ENCODE results near the gene COL21A1. TPM values are rescaled to one million over a fixed set of nuclear protein-coding genes. Genes with fewer than 3 reads are reported as not detected.

The COL21A1 gene
- not detected for total RNA-seq

DNA sequence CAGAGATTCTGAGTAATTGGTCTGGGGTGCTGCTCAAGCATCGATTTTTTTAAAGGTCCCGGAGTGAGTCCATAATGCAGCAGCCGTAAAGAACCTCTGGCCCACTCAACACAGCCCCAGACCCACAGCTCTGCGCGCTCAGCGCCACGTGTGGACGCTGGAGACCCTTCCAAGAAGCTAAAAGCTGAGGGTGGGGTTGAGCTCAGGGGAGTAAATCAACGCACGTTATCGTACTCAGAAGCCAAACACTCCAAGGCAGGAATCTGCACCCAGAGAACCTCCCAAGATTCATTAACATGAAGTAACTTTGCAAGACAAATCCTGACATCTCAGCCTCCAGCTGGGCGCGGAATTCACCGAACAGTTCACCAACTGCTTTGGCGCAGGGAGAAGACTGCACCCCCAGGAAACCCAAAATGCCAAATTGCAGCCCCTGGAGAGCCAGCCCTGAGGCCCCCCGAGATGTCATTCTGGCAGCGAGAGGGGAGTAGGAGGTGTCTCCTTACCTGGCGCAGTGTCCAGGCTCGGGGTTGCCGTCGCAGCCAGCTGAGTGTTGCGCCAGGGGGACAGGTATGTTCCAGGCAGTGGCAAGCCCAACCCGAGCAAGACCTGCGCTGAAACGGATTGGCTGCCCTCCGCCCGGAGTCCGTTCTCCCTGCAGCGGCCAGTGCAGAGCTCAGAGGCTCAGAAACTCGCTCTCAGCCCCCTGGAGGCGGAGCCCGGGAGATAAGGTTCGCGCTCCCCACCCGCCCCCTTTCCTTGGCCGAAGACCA is at the start of gene COL21A1:
Gene COL21A1, minus strand, starts transcription at position 700 of the 773 bp plus-strand sequence. CDS start 64,962 bp downstream, outside the sequence.
- POLR2A ChIA-PET: no interaction called here
- DNase-seq: no peak
- Mint-ChIP-seq H3K36me3 (ENCODE audit: low read depth) (no peaks in the 10 kb centered on the region), H3K27ac (no peak within 1 kb of the TSS), H3K9me3 (no peaks in the 10 kb centered on the region), H3K4me3 (no peak within 1 kb of the TSS), H3K4me1 (no peaks in the 10 kb centered on the region), H3K27me3 (no peaks in the 10 kb centered on the region)
- CTCF ChIA-PET: no interaction called here

DNA sequence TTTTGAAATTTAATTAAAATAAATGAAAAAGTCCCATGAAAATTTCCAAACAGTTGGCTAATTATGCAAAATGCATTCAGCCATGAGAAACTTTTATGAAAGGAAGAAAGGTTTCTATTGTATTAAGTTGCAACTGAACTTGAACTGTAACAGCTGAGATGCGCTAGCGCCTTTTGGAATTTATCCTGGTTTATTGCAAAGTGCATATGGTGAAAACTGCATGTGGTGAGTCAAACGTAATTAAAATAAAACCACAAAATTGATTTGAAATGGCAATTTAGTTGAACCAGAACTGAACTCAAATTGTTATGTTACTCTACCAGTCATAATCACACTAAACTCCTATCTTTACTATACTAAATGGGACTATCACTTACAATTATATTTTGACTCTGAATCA is 46.4 kb upstream of the COL21A1 start:
- Mint-ChIP-seq H3K27ac (no peak overlapping the region), H3K4me1 (no peaks in the 10 kb centered on the region), H3K27me3 (no peaks in the 10 kb centered on the region), H3K36me3 (ENCODE audit: low read depth) (no peaks in the 10 kb centered on the region), H3K9me3 (no peaks in the 10 kb centered on the region), H3K4me3 (no peak overlapping the region)
- DNase-seq: no peak
- CTCF ChIA-PET: no interaction called here
- POLR2A ChIA-PET: no interaction called here

DNA sequence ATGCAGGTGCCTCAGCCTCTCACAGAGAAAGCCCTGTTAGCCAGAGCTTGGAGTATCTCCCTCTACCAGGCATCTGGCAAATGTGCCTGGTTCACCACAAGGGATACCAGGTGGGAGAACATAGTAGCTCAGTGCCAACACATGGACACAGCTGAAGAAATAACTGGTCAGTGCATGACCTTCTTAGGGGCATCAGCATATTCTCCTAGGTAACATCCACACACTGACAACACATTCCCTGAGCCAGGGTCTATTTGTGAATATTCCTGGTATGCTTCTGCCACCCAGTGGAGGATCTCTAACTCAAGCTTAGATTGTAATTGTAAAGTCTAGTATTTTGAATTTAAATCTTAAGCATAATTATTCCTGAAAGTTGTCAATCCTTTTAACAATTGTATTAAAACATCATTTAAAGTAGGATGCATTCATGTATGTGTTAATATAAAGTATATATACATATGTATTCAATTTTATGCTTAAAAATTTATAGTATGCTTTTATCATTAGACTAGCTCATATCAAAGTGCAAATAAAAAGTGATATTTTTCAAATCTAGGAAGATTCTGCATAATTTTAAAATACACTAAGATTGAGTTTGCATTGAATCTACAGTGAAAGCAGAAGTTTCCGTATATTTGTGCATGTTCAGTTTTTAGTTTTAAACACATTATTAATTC is 45.3 kb upstream of the COL21A1 start:
- Mint-ChIP-seq H3K9me3 (no peaks in the 10 kb centered on the region), H3K27ac (no peak overlapping the region), H3K4me3 (no peak overlapping the region), H3K4me1 (no peaks in the 10 kb centered on the region), H3K36me3 (ENCODE audit: low read depth) (no peaks in the 10 kb centered on the region), H3K27me3 (no peaks in the 10 kb centered on the region)
- ChIA-PET POLR2A (no interaction called here), CTCF (interaction anchor here (0.6 kb wide), 1 partner anchor 314 kb away, joined by 3 read pairs; no protein-coding TSS in a partner anchor)
- no peak for DNase-seq

DNA sequence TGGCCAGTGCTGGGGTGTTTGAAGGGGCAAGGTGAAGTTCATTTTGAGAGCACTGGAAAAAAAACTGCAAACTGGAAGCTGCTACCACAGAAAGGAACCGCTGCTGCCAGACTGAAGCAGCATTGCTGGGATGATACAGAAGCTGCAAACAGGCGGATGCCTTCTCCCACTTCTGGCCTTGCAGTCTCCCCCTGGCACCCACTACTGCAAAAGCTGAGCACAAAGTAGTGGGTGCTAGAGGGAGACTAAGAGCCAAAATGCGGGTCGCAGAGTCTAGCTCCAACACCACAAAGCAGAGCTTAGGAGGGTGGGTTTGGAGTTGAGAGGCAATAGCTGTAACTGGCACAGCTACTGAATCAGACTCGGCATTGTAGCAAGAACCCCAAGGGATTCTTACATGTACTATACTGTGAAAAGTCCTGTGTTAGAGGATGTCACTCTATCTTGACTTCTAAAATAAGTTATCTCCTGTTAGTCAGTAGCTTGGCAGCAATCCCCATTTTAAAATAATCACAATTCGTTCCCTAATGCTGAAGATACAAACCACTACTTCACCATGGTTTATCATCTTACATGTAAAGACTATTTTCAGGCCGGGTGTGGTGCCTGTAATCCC is 44.0 kb upstream of the COL21A1 start:
- Mint-ChIP-seq H3K27ac (no peak overlapping the region), H3K4me1 (no peaks in the 10 kb centered on the region), H3K27me3 (no peaks in the 10 kb centered on the region), H3K4me3 (no peak overlapping the region), H3K9me3 (no peaks in the 10 kb centered on the region), H3K36me3 (ENCODE audit: low read depth) (no peaks in the 10 kb centered on the region)
- DNase-seq: no peak
- POLR2A ChIA-PET: no interaction called here
- CTCF ChIA-PET: interaction anchor here (0.6 kb wide), 1 partner anchor 46 kb away, joined by 3 read pairs; no protein-coding TSS in a partner anchor

DNA sequence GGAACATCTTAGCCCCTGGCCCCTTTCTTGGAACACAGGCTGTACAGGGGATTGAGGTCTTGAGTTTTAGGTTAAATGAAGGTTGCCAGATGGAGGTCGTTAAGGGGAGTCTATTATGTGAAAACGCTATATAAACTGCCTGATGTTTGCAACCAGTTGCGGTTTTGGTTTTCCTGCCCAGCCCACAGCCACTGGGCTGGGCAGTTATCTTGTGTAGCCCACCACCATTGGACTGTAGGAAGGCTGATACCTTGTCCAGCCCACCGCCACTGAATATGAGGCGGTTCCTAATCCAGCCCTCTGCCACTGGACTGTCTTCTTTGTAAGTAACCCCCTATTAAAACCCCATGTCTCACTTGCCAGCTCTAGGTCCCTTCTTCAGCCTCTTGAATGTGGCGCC is 42.3 kb upstream of the COL21A1 start:
- H3K36me3 Mint-ChIP-seq (ENCODE audit: low read depth): no peaks in the 10 kb centered on the region
- ChIA-PET CTCF (no interaction called here), POLR2A (no interaction called here)
- no peaks in the 10 kb centered on the region for H3K9me3 Mint-ChIP-seq
- H3K27me3 Mint-ChIP-seq: no peaks in the 10 kb centered on the region
- DNase-seq: no peak
- no peak overlapping the region for H3K27ac Mint-ChIP-seq
- H3K4me3 Mint-ChIP-seq: no peak overlapping the region
- no peaks in the 10 kb centered on the region for H3K4me1 Mint-ChIP-seq

DNA sequence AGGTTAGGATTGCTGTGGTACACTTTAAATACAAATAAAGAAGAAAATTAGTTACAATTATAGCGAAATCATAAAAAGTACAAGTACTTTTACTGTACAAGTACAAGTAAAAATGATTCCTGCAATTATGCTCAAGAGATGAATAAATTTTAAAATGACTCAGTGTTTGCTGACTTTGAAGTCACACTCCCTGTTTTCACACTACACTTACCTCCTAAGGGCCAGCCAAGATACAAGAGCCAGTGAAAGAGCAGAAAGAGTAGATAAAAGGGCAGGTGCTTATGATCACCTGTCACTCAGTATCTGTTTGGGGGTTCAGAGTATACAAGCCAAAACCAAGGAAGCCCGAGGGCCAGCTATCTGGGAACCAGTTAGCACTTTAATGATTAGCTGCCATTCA is 41.0 kb upstream of the COL21A1 start:
- Mint-ChIP-seq H3K27ac (no peak overlapping the region), H3K9me3 (no peaks in the 10 kb centered on the region), H3K36me3 (ENCODE audit: low read depth) (no peaks in the 10 kb centered on the region), H3K4me3 (no peak overlapping the region), H3K27me3 (no peaks in the 10 kb centered on the region), H3K4me1 (no peaks in the 10 kb centered on the region)
- DNase-seq: no peak
- POLR2A ChIA-PET: no interaction called here
- CTCF ChIA-PET: no interaction called here

DNA sequence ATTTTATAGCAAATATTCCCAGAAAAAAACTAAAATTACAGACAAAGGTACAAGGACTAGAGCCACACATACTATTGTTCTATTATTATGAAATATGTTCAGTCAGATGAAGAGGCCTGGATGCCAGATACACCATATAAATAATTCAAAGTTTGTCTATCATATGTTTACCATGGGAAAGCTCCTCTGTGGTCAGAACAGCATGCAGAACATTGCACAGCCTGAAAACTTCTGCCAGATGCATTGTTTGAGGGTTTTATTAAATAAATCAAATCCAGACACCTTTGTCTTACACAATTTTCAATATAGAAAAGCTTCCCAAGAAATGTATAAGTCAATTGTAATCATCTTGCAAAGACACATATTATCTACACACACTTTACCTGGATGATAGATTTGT is 35.0 kb upstream of the COL21A1 start:
- CTCF ChIA-PET: no interaction called here
- Mint-ChIP-seq H3K27ac (no peak overlapping the region), H3K4me1 (no peaks in the 10 kb centered on the region), H3K36me3 (ENCODE audit: low read depth) (no peaks in the 10 kb centered on the region), H3K4me3 (no peak overlapping the region), H3K9me3 (no peaks in the 10 kb centered on the region), H3K27me3 (no peaks in the 10 kb centered on the region)
- no peak for DNase-seq
- POLR2A ChIA-PET: no interaction called here

DNA sequence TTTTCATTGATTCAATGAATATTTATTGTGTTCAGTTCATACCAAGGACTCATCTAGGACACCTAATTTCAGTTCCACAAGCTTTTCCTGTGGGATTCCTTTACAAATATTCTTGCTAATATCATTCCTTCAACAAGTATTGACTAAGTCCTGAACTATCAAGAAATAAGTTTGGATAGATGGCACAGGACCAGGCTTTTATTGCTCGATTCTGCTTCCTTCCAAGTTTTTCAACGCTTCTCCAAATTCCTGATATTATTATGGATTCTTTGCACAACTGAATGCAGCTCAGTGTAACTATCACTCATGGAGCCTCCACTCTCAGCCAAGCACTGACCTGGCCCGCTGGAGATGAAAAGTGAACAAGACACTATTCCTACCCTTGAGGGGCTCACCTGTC is 32.7 kb upstream of the COL21A1 start:
- Mint-ChIP-seq H3K36me3 (ENCODE audit: low read depth) (no peaks in the 10 kb centered on the region), H3K9me3 (no peaks in the 10 kb centered on the region), H3K4me1 (no peaks in the 10 kb centered on the region), H3K27ac (no peak overlapping the region), H3K4me3 (no peak overlapping the region), H3K27me3 (no peaks in the 10 kb centered on the region)
- ChIA-PET CTCF (no interaction called here), POLR2A (no interaction called here)
- DNase-seq: no peak

DNA sequence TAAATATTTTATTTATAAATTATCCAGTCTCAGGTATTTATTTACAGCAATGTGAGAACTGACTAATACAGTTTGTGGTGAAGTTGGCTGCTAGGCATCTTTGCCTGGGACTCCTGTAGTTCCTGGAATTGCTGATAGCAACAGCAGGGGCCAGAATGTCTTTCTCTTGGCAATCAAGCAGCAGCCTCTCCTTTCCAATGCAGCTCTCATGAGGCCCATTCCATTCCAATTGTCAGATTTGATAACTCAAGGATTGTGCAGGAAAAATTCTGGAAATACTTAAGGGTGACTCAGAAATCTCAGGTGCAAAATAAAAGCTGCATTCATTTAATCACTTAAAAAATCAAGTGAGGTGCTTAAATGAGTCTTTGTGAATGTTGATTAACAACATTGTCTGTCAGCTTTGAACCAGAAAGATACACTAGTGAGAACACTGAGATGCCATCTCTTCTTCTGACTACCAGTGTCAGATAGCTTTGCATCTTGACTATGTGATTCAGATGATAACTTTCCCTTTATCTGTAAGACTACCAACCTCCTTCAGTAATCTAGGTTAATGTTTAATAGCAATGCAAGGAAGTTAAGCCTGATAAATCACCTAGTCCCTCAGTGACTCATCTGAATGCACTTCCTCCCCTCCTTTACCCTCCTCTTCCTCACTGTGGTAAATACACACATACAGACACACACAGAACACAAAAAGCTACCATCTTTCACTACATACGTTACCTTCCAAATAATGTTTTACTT is 32.1 kb upstream of the COL21A1 start:
- no peaks in the 10 kb centered on the region for H3K4me1 Mint-ChIP-seq
- no peak overlapping the region for H3K27ac Mint-ChIP-seq
- CTCF ChIA-PET: no interaction called here
- H3K4me3 Mint-ChIP-seq: no peak overlapping the region
- DNase-seq: no peak
- POLR2A ChIA-PET: no interaction called here
- H3K36me3 Mint-ChIP-seq (ENCODE audit: low read depth): no peaks in the 10 kb centered on the region
- no peaks in the 10 kb centered on the region for H3K9me3 Mint-ChIP-seq
- H3K27me3 Mint-ChIP-seq: no peaks in the 10 kb centered on the region

DNA sequence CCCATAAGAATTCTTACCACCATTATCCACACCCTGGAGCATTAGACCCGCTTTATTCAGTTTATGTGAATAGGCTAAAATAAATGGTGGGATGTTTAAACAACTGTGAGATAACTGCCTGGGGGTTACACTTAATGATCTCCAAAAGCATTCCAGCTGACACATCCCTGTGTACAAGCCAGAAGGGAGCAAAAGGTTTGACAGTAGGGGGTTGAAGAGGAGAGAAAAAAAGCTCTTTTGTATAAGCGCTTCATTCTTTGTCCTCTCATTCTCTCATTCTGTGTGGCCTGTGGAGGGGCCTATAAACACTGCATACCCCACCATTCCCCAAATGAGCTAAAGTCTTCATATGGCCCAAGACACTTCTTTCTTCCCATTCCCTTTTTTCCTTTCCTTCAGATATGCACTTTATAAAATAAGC is 30.8 kb upstream of the COL21A1 start:
- H3K9me3 Mint-ChIP-seq: peaks cover 4% of the 10 kb centered on the region
- no peaks in the 10 kb centered on the region for H3K4me1 Mint-ChIP-seq
- no peaks in the 10 kb centered on the region for H3K36me3 Mint-ChIP-seq (ENCODE audit: low read depth)
- no peak overlapping the region for H3K4me3 Mint-ChIP-seq
- POLR2A ChIA-PET: no interaction called here
- no peak overlapping the region for H3K27ac Mint-ChIP-seq
- no peak for DNase-seq
- no peaks in the 10 kb centered on the region for H3K27me3 Mint-ChIP-seq
- CTCF ChIA-PET: no interaction called here

DNA sequence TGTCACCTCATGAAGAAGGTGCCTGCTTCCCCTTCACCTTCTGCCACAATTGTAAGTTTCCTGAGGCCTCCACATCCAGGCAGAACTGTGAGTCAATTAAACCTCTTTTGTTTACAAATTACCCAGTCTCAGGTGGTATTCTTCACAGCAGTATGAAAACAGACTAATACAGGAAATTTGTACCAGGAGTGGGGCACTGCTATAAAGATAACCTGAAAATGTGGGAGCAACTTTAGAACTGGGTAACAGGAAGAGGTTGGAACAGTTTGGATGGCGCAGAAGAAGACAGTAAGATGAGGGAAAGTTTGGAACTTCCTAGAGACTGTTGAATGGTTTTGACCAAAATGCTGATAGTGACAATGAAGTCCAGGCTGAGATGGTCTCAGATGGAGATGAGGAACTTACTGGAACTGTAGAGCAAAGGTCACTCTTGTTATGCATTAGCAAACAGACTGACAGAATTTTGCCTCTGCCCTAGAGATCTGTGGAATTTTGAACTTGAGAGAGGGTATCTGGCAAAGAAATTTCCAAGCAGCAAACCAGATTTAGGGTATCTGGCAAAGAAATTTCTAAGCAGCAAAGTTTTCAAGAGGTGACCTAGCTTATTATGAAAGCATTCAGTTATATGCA is 23.5 kb upstream of the COL21A1 start:
- Mint-ChIP-seq H3K27ac (no peak overlapping the region), H3K9me3 (peaks cover 18% of the 10 kb centered on the region), H3K4me1 (no peaks in the 10 kb centered on the region), H3K27me3 (no peaks in the 10 kb centered on the region), H3K36me3 (ENCODE audit: low read depth) (no peaks in the 10 kb centered on the region), H3K4me3 (no peak overlapping the region)
- no peak for DNase-seq
- ChIA-PET POLR2A (no interaction called here), CTCF (no interaction called here)

DNA sequence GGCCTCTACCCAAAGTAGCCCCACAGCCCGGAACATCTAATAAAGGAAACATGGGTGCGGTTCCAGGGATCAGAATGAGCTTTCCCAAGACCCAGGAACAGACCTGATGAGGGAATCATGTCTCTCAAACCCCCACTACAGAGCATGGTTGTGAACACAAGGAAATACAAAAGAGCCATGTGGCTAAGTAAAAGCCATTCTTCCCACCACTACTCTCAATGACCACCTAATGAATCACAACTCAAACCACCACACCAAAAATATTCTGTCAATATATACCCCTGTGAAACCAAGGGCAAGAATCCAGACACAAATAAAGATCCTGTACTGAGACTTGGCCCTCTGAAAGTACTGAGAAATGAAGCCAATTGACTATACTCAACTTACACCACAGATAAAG is 20.9 kb upstream of the COL21A1 start:
- Mint-ChIP-seq H3K4me1 (no peaks in the 10 kb centered on the region), H3K27me3 (no peaks in the 10 kb centered on the region), H3K4me3 (no peak overlapping the region), H3K36me3 (ENCODE audit: low read depth) (no peaks in the 10 kb centered on the region), H3K9me3 (peaks cover 15% of the 10 kb centered on the region), H3K27ac (no peak overlapping the region)
- ChIA-PET CTCF (no interaction called here), POLR2A (no interaction called here)
- no peak for DNase-seq

DNA sequence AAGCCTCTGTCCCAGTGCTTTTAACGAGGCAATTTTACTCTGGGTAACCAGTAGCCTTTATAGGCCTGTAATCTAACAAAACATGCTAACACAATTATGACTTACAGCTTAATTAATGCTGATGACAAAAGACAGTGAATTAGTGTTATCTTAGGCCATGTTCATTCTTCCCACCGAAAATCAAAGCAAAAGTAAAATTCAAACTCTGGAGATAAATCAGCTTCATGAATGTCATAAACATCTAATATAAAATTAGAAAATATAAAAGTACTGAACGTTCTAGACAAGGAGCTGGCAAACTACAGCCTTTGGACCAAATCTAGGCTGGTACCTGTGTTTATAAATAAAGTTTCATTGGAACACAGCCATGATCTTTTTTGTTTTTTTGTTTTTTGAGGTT is 18.6 kb upstream of the COL21A1 start:
- no peak for DNase-seq
- no peak overlapping the region for H3K4me3 Mint-ChIP-seq
- H3K27ac Mint-ChIP-seq: no peak overlapping the region
- POLR2A ChIA-PET: no interaction called here
- no peaks in the 10 kb centered on the region for H3K27me3 Mint-ChIP-seq
- H3K9me3 Mint-ChIP-seq: peaks cover 12% of the 10 kb centered on the region
- CTCF ChIA-PET: no interaction called here
- H3K4me1 Mint-ChIP-seq: no peaks in the 10 kb centered on the region
- H3K36me3 Mint-ChIP-seq (ENCODE audit: low read depth): no peaks in the 10 kb centered on the region
